NK-92 treated with Interleukin-12 subunit alpha and Interleukin-12 subunit beta, amount 100 ng/mL, for 24 hours (cell line): Measurements from ENCODE around the gene IMPACT.

Experiments
- DNase-seq: peaks from one replicate; lab custom pipeline; 2025; lab: John Stamatoyannopoulos, UW

The IMPACT gene

GRCh38 chr18:24426398-24427294, at the start of gene IMPACT:
TSS of gene IMPACT (plus strand) at chr18:24426670. CDS start at chr18:24426757, 87 bp downstream.
- peak; percentile 70 for DNase-seq

- DNase-seq, result no peak
Observed at GRCh38 chr18:24378598-24378997, 47.9 kb upstream of the IMPACT start.

GRCh38 chr18:24380163-24380747, 46.2 kb upstream of the IMPACT start:
- no peak for DNase-seq

- no peak for DNase-seq
Observed at GRCh38 chr18:24381126-24381525, 45.3 kb upstream of the IMPACT start.

- DNase-seq, result no peak
Observed at GRCh38 chr18:24386681-24387080, 39.8 kb upstream of the IMPACT start.

DNA sequence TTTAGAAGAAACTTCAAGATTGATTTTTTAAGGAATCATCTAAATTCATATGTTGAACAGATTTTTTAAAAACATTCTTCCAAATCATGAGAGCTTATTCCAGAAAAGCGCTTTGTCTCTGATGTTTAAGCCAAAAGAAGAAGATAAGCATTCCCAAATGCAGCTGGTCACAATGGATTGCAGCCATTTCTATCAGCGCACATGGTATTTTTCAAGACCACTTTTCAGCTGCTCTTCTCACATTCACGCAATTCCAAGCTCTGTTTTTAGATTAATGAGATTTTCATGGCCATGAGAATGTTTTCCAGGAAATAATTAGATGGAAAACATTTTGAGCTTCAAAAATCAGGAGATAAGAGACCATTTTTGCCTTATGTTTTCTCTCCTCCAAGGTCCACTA, 37.5 kb upstream of the IMPACT start:
- DNase-seq, result no peak

DNA sequence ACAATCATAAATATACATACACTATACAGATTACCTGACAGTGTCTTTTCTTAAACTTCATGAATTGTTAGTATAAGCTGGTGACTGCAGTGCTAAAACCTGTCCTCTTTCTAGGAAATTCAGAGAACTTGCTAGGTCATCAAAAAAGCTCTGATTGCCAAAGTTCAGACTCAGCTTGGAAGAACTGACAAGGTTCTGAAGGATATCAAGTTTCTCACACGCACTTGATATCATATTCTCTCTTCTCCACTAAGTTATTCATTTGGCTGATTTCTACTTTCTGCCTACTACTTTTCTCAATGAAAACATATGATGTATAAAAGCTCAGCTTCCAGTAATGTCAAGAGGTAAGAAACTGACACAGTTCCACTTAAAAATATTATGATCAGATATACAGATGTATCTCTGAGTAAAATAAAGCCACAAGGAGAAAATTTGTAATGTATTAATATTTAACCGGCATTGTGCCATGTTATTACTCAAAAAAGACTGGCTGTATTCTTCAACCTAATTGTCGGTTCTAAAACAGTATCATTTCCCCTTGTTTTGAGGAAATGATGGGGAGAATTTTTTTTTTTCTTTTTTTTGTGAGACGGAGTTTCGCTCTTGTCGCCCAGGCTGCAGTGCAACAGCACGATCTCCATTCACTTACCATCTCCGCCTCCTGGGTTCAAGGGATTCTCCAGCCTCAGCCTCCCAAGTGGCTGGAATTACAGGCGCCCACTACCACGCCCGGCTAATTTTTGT, 31.2 kb upstream of the IMPACT start:
- DNase-seq, result no peak

DNA sequence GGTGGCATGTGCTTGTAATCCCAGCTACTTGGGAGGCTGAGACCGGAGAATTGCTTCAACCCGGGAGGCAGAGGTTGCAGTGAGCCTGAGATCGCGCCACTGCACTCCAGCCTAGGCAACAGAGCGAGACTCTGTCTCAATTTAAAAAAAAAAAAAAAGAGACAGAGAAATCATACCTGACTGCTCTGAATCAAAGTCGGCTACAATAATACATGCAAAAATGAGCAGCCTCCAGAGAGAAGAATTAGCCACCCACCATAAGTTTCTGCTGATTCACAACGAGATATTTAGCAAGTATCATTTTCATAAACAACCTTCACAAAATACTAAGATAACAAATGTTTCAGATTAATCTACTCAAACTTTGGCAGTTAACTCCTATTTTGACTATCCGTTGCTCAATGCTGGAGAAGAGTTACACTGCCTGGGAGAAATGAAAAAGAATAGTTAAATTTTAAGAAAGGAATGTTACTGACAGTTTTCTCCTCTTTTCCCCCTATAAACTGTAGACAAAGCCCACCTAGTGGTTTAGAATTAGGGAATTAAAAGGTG, 30.3 kb upstream of the IMPACT start:
- no peak for DNase-seq

DNA sequence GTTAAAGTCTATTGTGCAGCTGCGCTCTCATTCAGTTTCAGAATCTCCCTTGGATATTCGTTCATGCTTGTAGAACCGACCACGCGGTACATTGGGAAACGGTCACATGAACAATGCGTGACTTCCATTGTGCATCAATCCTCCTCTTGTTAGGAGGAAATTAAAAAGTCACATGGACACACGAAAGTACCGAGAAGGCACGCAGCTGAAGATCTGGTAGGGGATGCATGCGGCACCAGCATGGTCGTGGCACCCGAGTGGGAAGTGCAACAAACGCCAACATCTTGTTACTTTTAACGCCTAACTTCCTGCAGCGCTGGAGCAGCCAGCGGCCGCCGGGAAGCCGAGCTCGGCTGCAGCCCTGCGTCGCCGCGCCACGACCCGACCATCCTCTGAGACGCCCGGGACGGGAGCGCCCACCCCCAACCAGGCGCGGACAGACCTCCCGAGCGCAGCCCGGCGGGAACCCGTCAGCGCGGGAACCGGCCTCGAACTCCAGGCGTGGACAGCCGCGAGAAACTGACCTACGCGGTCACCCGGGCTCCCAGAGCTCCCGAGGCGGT, 29.3 kb upstream of the IMPACT start:
- no peak for DNase-seq

GRCh38 chr18:24397694-24398368, 28.6 kb upstream of the IMPACT start, which contains the start of gene OSBPL1A:
TSS of gene OSBPL1A (minus strand) at chr18:24397824. CDS start at chr18:24377533, 20,291 bp downstream.
- DNase-seq, result peak; percentile 35

DNA sequence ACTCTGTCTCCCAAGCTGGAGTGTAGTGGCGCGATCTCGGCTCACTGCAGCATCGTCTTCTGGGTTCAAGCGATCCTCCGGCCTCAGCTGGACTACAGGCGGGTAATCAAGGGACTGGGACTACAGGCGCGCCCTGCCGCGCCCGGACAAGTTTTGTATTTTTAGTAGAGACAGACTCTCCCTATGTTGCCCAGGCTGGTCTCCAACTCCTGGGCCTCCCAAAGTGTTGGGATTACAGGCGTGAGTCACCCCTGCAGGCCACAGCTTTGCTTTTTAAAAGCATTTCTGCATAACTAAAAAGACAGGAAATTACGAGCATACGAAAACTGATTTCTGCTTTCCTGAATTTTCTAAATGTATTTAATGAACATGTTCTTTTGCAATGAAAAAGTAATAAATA, 27.9 kb upstream of the IMPACT start:
- DNase-seq, result no peak

DNA sequence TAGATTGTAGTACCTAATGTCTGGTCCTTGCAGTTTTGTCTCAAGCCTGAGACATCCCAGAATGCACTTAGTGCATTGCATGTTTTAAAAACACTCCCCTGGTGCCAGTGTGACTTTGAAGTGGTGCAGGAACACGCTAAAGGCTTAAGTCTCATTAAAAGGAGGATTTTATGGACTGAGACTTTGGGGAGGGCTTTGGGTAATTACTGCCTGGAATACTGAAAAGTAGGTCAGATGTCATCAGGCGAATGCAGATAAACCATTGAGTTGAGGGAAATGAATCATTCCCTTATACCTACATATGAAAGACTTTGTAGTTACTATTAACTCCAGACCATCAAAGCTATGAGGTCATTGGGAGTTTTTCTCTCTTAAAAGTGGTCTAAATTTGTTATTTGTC, 25.9 kb upstream of the IMPACT start:
- DNase-seq, result no peak

DNA sequence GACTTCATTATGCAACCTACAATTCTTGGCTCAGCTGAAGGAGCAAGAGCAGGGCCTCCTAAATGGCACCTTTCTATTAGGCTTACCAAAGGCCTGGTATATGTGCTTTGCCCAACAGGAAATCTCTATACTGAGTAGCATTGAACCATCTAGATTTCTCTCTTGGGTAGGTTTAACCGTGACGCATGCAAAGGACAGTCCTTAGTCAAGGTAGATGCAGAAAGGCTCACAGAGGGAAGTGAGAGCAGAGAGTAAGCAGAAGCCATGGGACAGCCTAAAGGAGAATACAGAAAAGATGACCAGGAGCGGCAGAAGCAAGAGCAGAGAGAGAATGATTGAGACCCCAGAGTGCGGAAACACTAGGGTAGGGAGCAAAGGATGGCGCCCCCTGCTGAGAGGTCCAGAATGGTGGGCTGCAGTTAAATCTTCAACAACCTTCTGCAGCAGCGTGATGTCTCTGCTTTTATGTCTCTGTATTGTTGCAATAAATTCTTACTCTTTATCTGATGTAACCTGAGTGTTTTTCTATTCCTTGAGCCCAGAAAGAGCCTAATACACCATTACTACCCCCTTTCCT, 24.2 kb upstream of the IMPACT start:
- DNase-seq, result no peak

DNA sequence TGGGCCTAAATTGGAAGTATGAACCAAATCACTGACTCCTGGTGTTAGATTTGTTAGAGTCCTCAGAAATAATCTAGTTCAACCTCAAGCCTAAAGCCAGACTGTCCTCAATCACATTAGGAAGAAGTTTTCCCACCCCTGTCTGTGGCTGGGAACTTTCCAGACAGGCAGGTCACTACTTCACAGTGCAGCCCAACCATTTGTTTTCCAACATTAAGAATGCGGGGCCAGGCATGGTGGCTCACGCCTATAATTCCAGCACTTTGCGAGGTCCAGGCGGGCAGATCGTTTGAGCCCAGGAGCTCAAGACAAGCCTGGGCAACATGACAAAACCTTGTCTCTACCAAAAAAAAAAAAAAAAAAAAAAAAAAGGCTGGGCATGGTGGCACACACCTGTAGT, 23.4 kb upstream of the IMPACT start:
- no peak for DNase-seq

DNA sequence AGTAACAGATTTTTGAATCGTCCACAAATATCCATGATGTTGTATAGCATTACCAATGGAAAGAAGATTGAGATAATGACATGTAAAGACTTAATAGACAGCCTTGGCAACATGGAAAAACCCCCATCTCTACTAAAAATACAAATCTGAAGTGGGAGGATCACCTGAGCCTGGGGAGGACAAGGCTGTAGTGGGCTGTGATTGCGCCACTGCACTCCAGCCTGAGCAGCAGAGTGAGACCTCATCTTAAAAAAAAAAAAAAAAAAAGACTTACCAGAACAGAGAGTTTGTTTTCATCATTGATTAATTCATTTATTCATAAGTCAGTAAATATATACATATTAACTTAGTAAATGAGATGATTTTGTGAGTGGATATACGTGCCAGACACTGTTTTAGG, 21.9 kb upstream of the IMPACT start:
- DNase-seq, result no peak

DNA sequence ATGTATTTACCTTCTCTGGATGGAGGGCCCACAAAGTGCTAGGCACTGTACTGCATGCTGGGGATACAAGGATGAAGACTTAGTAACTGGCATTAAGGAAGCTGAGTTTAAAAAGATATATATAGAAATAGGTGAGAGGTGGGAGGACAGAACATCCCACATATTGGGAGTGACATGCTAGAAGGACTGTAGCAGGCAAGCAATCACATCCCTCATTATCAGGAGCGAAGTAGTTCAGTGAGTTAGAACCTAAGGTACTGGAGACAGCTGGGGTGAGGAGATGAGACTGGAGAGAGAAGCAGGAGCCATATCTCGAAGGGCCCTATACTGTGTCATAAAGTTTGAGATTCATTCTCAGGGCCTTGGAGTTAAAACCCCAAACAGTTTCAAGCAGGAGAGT, 18.0 kb upstream of the IMPACT start:
- DNase-seq, result no peak

GRCh38 chr18:24413148-24413547, 13.3 kb upstream of the IMPACT start:
- DNase-seq, result no peak

DNA sequence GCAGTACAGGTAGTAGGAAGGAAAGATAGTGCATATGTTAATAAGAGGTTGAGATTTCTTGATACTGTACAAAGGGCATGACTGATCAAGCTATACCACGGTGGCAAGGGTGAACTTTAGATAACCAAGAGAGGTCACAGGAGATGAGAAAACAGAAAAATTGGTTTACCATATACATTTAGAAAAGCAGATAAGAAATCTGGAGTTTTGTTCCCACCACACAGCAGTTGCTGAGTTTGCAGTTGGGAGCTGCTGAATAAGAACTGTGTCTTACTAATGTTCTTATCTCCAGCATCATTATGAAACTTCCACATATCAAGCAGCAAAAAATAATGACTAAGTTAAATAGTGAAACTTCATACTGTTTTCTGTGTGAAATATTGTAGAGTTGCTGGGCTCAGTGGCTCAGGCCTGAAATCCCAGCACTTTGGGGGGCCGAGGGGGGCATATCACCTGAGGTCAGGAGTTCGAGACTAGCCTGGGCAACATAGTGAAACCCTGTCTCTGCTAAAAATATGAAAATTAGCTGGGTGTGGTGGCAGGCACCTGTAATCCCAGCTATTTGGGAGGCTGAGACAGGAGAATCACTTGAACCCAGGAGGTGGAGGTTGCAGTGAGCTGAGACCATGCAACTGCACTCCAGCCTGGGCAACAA, 12.0 kb upstream of the IMPACT start:
- DNase-seq, result no peak

DNA sequence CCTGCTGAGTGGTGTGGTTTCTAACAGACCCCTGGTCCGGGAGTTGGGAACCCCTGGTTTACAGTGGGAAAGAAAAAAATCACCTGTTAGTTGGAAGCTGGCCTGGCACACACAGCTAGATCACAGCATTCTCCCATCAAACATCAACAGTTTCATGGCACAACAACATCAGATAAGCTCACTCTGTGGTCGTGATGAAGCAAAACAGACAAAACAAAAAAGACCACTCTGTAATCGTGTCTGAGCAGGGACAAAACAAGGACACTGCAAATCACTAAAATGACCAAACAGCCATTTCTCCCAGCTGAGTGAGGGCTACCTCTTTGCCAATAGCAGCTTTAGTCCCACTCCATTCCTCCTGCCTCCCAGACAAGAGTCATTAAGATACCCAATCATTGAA, 9.0 kb upstream of the IMPACT start:
- no peak for DNase-seq

DNA sequence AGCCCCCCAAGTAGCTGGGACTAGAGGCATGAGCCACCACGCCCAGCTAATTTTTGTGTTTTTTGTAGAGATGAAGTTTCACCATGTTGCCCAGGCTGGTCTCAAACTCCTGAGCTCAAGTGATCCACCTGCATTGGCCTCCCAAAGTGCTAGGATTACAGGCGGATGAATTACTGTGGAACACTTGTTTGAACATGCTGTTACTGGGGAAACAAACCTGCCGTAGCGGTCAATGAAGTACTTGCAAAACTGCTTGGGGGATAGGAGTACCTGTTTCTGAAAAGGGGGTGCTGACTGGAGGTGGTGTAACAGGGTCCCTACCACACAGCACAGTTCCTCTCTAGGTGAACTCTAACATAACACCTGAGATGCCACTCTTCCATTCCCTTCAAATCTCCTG, 5.9 kb upstream of the IMPACT start:
- no peak for DNase-seq

DNA sequence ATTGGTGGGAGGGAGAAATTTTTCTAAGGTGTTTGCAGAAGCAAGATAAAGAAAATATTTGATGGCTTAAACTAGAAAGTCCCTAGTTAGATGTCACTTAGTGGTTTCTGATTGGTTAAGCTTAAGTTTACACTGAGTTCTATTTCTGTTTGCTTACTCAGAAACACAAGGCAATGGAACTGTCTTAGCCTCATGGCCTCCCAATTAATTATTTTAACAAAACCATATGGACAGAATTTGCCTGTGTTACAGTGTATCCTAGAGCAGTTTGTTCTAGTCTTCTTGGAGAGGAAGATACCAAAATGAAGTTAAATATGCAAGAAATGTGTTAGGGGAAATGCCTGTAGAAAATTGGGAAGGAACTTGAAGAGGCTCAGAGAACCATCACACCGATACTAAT, 4.6 kb upstream of the IMPACT start:
- no peak for DNase-seq
